GM21526 (cell line): ENCODE results near the gene GLTP.

Experiments
- ATAC-seq: cut with Tn5 transposase; IDR thresholded peaks from one replicate; pipeline ENCODE4 v1.9.1; 2021; ENCODE audit warnings: moderate library complexity; ENCODE audit not compliant: unreplicated experiment, low FRiP score

The GLTP gene

GRCh38 chr12:109847142-109847735 is 33.1 kb downstream of the GLTP start:
- ATAC-seq = no peak

- ATAC-seq = no peak
These were observed 34.5 kb downstream of the GLTP start for GRCh38 chr12:109845824-109846205.

GRCh38 chr12:109844983-109845823 is 35.1 kb downstream of the GLTP start:
- peak; percentile 74 for ATAC-seq

- ATAC-seq = no peak
These were observed 36.2 kb downstream of the GLTP start for GRCh38 chr12:109844091-109844490.

GRCh38 chr12:109842021-109842420 is 38.3 kb downstream of the GLTP start:
- no peak for ATAC-seq

GRCh38 chr12:109841356-109841755 is 39.0 kb downstream of the GLTP start:
- no peak for ATAC-seq

- ATAC-seq = no peak
These were observed 39.9 kb downstream of the GLTP start for GRCh38 chr12:109840305-109841074.

GRCh38 chr12:109839444-109839843 is 40.9 kb downstream of the GLTP start:
- ATAC-seq = no peak

GRCh38 chr12:109836916-109837315 is 43.4 kb downstream of the GLTP start:
- no peak for ATAC-seq

GRCh38 chr12:109835827-109836226 is 44.5 kb downstream of the GLTP start:
- ATAC-seq = no peak

GRCh38 chr12:109833307-109834189 is 46.8 kb downstream of the GLTP start, which contains the start of gene TRPV4:
Gene TRPV4 (minus strand): TSS chr12:109833398. CDS start chr12:109814796, 18,602 bp downstream.
- ATAC-seq = no peak

GRCh38 chr12:109832541-109833306 is 47.6 kb downstream of the GLTP start:
- no peak for ATAC-seq

- ATAC-seq = no peak
These were observed 48.4 kb downstream of the GLTP start for GRCh38 chr12:109831929-109832328.

- no peak for ATAC-seq
These were observed 49.0 kb downstream of the GLTP start for GRCh38 chr12:109831365-109831764.

GRCh38 chr12:109830718-109831117 is 49.6 kb downstream of the GLTP start:
- ATAC-seq = no peak

GRCh38 chr12:109830267-109830666 is 50.1 kb downstream of the GLTP start:
- no peak for ATAC-seq

GRCh38 chr12:109829667-109830066 is 50.7 kb downstream of the GLTP start:
- ATAC-seq = no peak

- no peak for ATAC-seq
These were observed 51.4 kb downstream of the GLTP start for GRCh38 chr12:109828754-109829511.
